NT2/D1 (cell line): Measurements from ENCODE around the gene KCNN3.

ENCODE experiments used
- DNase-seq: peaks from one replicate; pipeline ENCODE4 v3.0.0-alpha.2; 2011; ENCODE audit warnings: low read depth, low spot score
- H3K27me3 ChIP-seq: 2 replicates; pipeline ENCODE4 v1.6.0; 2011; ENCODE audit warnings: mild to moderate bottlenecking; ENCODE audit not compliant: insufficient read length, insufficient read depth
- H3K36me3 ChIP-seq: 2 replicates; pipeline ENCODE4 v1.6.1; 2011; ENCODE audit warnings: mild to moderate bottlenecking, low read length, mixed read lengths; ENCODE audit not compliant: insufficient read depth, insufficient read length
- H3K4me1 ChIP-seq: 2 replicates; pipeline ENCODE4 v1.5.1; 2011; ENCODE audit not compliant: insufficient read depth, insufficient read length
- H3K4me3 ChIP-seq: 2 replicates; pipeline ENCODE4 v1.5.1; 2011; ENCODE audit warnings: low read depth; ENCODE audit not compliant: insufficient read length
- H3K9ac ChIP-seq: 2 replicates; pipeline ENCODE4 v1.6.0; 2011; ENCODE audit warnings: low read depth; ENCODE audit not compliant: insufficient read length
- H3K9me3 ChIP-seq: 2 replicates; pipeline ENCODE4 v1.5.1; 2011; ENCODE audit warnings: mild to moderate bottlenecking, low read length; ENCODE audit not compliant: insufficient read depth
- SUZ12 ChIP-seq: IDR thresholded peaks from 2 replicates; pipeline ENCODE4 v1.6.1; 2011; ENCODE audit not compliant: insufficient read length, insufficient read depth; ENCODE audit errors: extremely low read depth
- YY1 ChIP-seq: IDR thresholded peaks from 2 replicates; pipeline ENCODE4 v1.6.1; 2011; ENCODE audit not compliant: insufficient read length, insufficient read depth
- ZNF274 ChIP-seq: IDR thresholded peaks from 2 replicates; pipeline ENCODE4 v1.6.1; 2011; ENCODE audit warnings: mild to moderate bottlenecking, low read depth, low read length

The KCNN3 gene

GRCh38 chr1:154810571-154810970 lies 59.5 kb downstream of the KCNN3 start:
- H3K9me3 ChIP-seq = no peaks in the 10 kb centered on the region
- H3K4me3 ChIP-seq = no peak overlapping the region
- TF ChIP-seq SUZ12 (no peak), YY1 (no peak), ZNF274 (no peak)
- H3K9ac ChIP-seq = no peak overlapping the region
- DNase-seq = no peak
- peaks cover 25% of the 10 kb centered on the region for H3K4me1 ChIP-seq
- H3K36me3 ChIP-seq = no peaks in the 10 kb centered on the region
- H3K27me3 ChIP-seq = no peaks in the 10 kb centered on the region

GRCh38 chr1:154809436-154810413 lies 60.4 kb downstream of the KCNN3 start:
- Histone ChIP-seq H3K9ac (no peak overlapping the region), H3K9me3 (no peaks in the 10 kb centered on the region), H3K4me1 (peaks cover 25% of the 10 kb centered on the region), H3K27me3 (no peaks in the 10 kb centered on the region), H3K4me3 (no peak overlapping the region), H3K36me3 (no peaks in the 10 kb centered on the region)
- no peak for TF ChIP-seq SUZ12
- TF ChIP-seq YY1 = no peak
- no peak for TF ChIP-seq ZNF274
- no peak for DNase-seq

GRCh38 chr1:154808909-154809262 lies 61.2 kb downstream of the KCNN3 start:
- H3K27me3 ChIP-seq = no peaks in the 10 kb centered on the region
- H3K4me1 ChIP-seq = peaks cover 24% of the 10 kb centered on the region
- DNase-seq = no peak
- no peaks in the 10 kb centered on the region for H3K9me3 ChIP-seq
- no peak overlapping the region for H3K9ac ChIP-seq
- TF ChIP-seq YY1 = no peak
- TF ChIP-seq SUZ12 = no peak
- no peak for TF ChIP-seq ZNF274
- no peaks in the 10 kb centered on the region for H3K36me3 ChIP-seq
- no peak overlapping the region for H3K4me3 ChIP-seq

- H3K36me3 ChIP-seq = no peaks in the 10 kb centered on the region
- no peak overlapping the region for H3K9ac ChIP-seq
- DNase-seq = no peak
- H3K4me3 ChIP-seq = no peak overlapping the region
- H3K9me3 ChIP-seq = no peaks in the 10 kb centered on the region
- no peaks in the 10 kb centered on the region for H3K27me3 ChIP-seq
- TF ChIP-seq SUZ12 (no peak), YY1 (no peak), ZNF274 (no peak)
- peaks cover 19% of the 10 kb centered on the region for H3K4me1 ChIP-seq
These were observed 61.7 kb downstream of the KCNN3 start for GRCh38 chr1:154808261-154808908.

- Histone ChIP-seq H3K36me3 (no peaks in the 10 kb centered on the region), H3K9ac (no peak overlapping the region), H3K27me3 (no peaks in the 10 kb centered on the region), H3K4me3 (no peak overlapping the region), H3K9me3 (no peaks in the 10 kb centered on the region), H3K4me1 (peaks cover 21% of the 10 kb centered on the region)
- TF ChIP-seq YY1 = no peak
- no peak for TF ChIP-seq SUZ12
- no peak for TF ChIP-seq ZNF274
- no peak for DNase-seq
These were observed 63.0 kb downstream of the KCNN3 start for GRCh38 chr1:154807048-154807591.

GRCh38 chr1:154806333-154806732 lies 63.7 kb downstream of the KCNN3 start:
- DNase-seq = no peak
- H3K4me1 ChIP-seq = peaks cover 21% of the 10 kb centered on the region
- no peak overlapping the region for H3K9ac ChIP-seq
- H3K9me3 ChIP-seq = no peaks in the 10 kb centered on the region
- H3K36me3 ChIP-seq = no peaks in the 10 kb centered on the region
- TF ChIP-seq ZNF274 (no peak), SUZ12 (no peak), YY1 (no peak)
- no peak overlapping the region for H3K4me3 ChIP-seq
- no peaks in the 10 kb centered on the region for H3K27me3 ChIP-seq

GRCh38 chr1:154802982-154803920 lies 66.8 kb downstream of the KCNN3 start:
- no peak for TF ChIP-seq YY1
- no peak for TF ChIP-seq SUZ12
- no peak for TF ChIP-seq ZNF274
- peaks cover 14% of the 10 kb centered on the region for H3K4me1 ChIP-seq
- H3K27me3 ChIP-seq = no peaks in the 10 kb centered on the region
- H3K36me3 ChIP-seq = no peaks in the 10 kb centered on the region
- no peak overlapping the region for H3K9ac ChIP-seq
- no peak for DNase-seq
- H3K4me3 ChIP-seq = no peak overlapping the region
- H3K9me3 ChIP-seq = no peaks in the 10 kb centered on the region
